Measurements from ENCODE around the gene ARHGAP29. TPM values are rescaled to one million over a fixed set of nuclear protein-coding genes. Genes with fewer than 3 reads are reported as not detected.
"Not testable (repeated sequence)": the region's sequence is repeated elsewhere in the genome, so short reads cannot be mapped to it uniquely, and the experiment has no call there.

The ARHGAP29 gene
- polyA plus RNA-seq, 1 experiment: 21.5 TPM

DNA sequence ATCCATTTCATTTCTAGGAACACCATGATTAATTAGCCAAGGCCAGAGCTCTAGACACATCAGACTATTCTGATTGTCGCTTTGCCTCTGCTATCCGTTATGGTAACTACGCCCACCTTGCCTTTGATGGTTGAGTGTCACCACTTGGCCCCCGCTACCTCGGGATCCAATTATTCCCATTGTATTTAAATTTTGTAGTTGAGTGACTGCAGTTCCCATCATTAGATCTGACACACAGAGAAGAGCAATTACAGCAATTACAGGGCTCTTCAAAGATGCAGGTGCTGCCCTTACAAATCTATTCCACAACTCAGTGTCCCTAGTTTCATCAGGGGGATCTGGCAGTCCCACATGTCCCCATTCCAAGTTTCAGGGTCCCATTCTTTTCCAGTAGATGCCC is 71.5 kb downstream of the ARHGAP29 start:
- DNase-seq (ENCODE audit: low read depth): no peak
- POLR2A ChIA-PET: no interaction called here
- CTCF ChIA-PET: interaction anchor here (1.2 to 1.3 kb wide), 3 partner anchors 103 to 164 kb away, joined by 3 to 4 read pairs (median 4); no protein-coding TSS in a partner anchor
- Histone ChIP-seq H3K4me3 (ENCODE audit: low read depth, low read length) (no peak overlapping the region), H3K27me3 (ENCODE audit: control insufficient read depth, insufficient read depth, low read length) (no peaks in the 10 kb centered on the region), H3K36me3 (ENCODE audit: control insufficient read depth, insufficient read depth, low read length) (no peaks in the 10 kb centered on the region)
- TF ChIP-seq CTCF (IDR thresholded peaks at IDR 0.05; ENCODE audit: insufficient read depth, low read depth, low read length): no peak

DNA sequence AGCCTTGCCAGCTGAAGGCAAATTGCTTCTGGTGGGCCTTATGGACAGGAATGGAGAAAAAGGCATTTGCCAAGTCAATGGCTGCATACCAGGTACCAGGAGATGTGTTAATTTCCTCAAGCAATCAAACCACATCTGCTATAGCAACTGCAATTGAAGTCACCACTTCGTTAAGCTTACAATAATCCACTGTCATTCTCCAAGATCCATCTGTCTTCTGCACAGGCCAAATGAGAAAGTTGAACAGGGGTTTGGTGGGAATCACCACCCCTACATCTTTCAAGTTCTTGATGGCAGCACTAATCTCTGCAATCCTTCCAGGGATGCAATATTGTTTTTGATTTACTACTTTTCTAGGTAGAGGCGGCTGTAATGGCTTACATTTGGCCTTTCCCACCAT is 72.5 kb downstream of the ARHGAP29 start:
- DNase-seq (ENCODE audit: low read depth); H3K27me3 ChIP-seq (ENCODE audit: control insufficient read depth, insufficient read depth, low read length); POLR2A ChIA-PET; H3K36me3 ChIP-seq (ENCODE audit: control insufficient read depth, insufficient read depth, low read length); H3K4me3 ChIP-seq (ENCODE audit: low read depth, low read length): not testable (repeated sequence)
- CTCF ChIA-PET: interaction anchor here (1.1 to 1.3 kb wide), 4 partner anchors 102 to 170 kb away, joined by 3 to 4 read pairs (median 4); no protein-coding TSS in a partner anchor

DNA sequence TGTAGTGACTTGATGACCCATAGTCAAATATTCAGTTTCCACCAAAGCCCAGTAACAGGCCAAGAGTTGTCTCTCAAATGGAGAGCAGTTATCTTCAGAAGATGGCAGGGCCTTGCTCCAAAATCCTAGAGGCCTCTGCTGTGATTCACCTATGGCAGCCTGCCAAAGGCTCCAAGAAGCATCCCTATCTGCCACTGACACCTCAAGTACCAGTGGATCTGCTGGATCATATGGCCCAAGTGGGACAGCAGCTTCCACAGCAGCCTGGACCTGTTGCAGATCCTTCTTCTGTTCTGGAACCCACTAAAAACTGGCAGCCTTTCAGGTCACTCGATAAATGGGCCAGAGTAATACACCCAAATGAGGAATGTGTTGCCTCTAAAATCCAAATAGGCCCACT is 73.3 kb downstream of the ARHGAP29 start:
- DNase-seq (ENCODE audit: low read depth); H3K36me3 ChIP-seq (ENCODE audit: control insufficient read depth, insufficient read depth, low read length); POLR2A ChIA-PET; H3K4me3 ChIP-seq (ENCODE audit: low read depth, low read length); H3K27me3 ChIP-seq (ENCODE audit: control insufficient read depth, insufficient read depth, low read length): not testable (repeated sequence)
- CTCF ChIA-PET: interaction anchor here (1.5 kb wide), 1 partner anchor 12 kb away, joined by 3 read pairs; no protein-coding TSS in a partner anchor

GRCh38 chr1:94163249-94163648 is 74.1 kb downstream of the ARHGAP29 start:
- CTCF ChIA-PET: interaction anchor here (1.5 kb wide), 1 partner anchor 12 kb away, joined by 3 read pairs; no protein-coding TSS in a partner anchor
- H3K27me3 ChIP-seq (ENCODE audit: control insufficient read depth, insufficient read depth, low read length); H3K36me3 ChIP-seq (ENCODE audit: control insufficient read depth, insufficient read depth, low read length); POLR2A ChIA-PET; H3K4me3 ChIP-seq (ENCODE audit: low read depth, low read length); DNase-seq (ENCODE audit: low read depth): not testable (repeated sequence)

GRCh38 chr1:94160811-94161210 is 76.6 kb downstream of the ARHGAP29 start:
- ChIA-PET POLR2A (no interaction called here), CTCF (no interaction called here)
- DNase-seq (ENCODE audit: low read depth): peak; percentile 68
- no peaks in the 10 kb centered on the region for H3K27me3 ChIP-seq (ENCODE audit: control insufficient read depth, insufficient read depth, low read length)
- TF ChIP-seq CTCF (IDR thresholded peaks at IDR 0.05; ENCODE audit: insufficient read depth, low read depth, low read length): no peak
- no peak overlapping the region for H3K4me3 ChIP-seq (ENCODE audit: low read depth, low read length)
- no peaks in the 10 kb centered on the region for H3K36me3 ChIP-seq (ENCODE audit: control insufficient read depth, insufficient read depth, low read length)

DNA sequence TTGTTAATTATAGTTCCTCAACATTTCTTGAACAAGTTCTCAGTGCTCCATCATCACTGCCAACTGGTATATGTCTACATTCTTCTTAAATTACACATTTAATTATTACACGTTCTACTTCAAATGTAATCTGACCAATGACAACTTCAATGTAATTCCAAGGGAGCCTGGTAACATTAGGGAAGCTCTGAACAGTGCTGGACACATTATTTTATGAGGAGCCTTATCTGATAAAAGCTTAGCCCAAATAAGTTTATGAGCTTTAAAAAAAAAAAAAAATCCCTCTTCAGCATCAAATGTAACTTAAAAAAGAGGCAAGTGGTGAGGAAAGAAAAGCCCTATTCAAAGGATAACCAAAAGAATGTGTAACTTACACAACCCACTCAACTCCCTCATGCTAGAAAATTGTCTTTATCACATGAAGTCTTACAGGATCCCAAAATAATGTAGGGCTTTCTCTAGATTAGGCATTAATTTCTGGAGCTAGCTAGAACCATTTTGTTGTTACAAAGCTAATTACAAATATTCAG is 81.2 kb downstream of the ARHGAP29 start:
- CTCF ChIA-PET: interaction anchor here (0.7 kb wide), 1 partner anchor 320 kb away, joined by 3 read pairs; no protein-coding TSS in a partner anchor
- peak; percentile 48 for DNase-seq (ENCODE audit: low read depth)
- no peaks in the 10 kb centered on the region for H3K36me3 ChIP-seq (ENCODE audit: control insufficient read depth, insufficient read depth, low read length)

More for the DNA sequence above, 81.2 kb downstream of the ARHGAP29 start:
- POLR2A ChIA-PET: interaction anchor here (0.6 kb wide), 2 partner anchors 37 to 345 kb away, joined by 3 to 6 read pairs; no protein-coding TSS in a partner anchor
- Histone ChIP-seq H3K27me3 (ENCODE audit: control insufficient read depth, insufficient read depth, low read length) (no peaks in the 10 kb centered on the region), H3K4me3 (ENCODE audit: low read depth, low read length) (no peak overlapping the region)
- no peak for TF ChIP-seq CTCF (IDR thresholded peaks at IDR 0.05; ENCODE audit: insufficient read depth, low read depth, low read length)
